HUES6 (cell line): ENCODE results near the gene FLNB.

Source experiments
- H3K27ac ChIP-seq: 2 replicates; pipeline ENCODE4 v1.7.0; 2013; ENCODE audit warnings: low read depth, mild to moderate bottlenecking, low read length, inconsistent platforms
- H3K27me3 ChIP-seq: 2 replicates; pipeline ENCODE4 v1.6.1; 2013; ENCODE audit warnings: low read length; ENCODE audit not compliant: control insufficient read depth, insufficient read depth
- H3K36me3 ChIP-seq: 2 replicates; pipeline ENCODE4 v1.6.1; 2013; ENCODE audit warnings: low read length; ENCODE audit not compliant: control insufficient read depth, insufficient read depth
- H3K4me1 ChIP-seq: 2 replicates; pipeline ENCODE4 v1.6.1; 2013; ENCODE audit warnings: low read length; ENCODE audit not compliant: control insufficient read depth, insufficient read depth
- H3K4me3 ChIP-seq: 2 replicates; pipeline ENCODE4 v1.5.1; 2013; ENCODE audit warnings: low read depth, low read length
- H3K9ac ChIP-seq: one replicate; pipeline ENCODE4 v1.6.1; 2013; ENCODE audit warnings: mild to moderate bottlenecking, low read length
- H3K9me3 ChIP-seq: 2 replicates; pipeline ENCODE4 v1.6.1; 2013; ENCODE audit warnings: low read depth, low read length; ENCODE audit not compliant: control insufficient read depth, insufficient read depth

The FLNB gene

DNA sequence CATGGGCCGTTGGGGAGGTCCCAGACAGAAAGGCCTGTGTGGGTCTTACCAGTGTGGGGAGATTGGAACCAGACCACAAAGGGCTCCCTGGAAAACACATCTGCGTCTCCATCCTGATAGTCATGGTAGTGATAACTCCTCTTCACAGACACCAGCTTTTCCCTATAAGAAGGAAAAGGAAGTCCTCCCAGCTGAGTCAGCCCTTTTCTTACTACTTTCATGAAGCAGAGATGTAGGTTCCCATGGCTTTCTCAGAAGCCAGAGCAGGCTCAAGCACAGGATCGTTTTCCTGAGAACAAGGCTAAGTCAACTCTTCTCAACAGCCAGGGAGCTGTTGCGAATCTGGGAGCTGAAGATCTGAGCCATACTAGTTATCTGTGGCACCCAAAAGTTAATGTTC is 196.5 kb downstream of the FLNB start:
- peaks cover 5% of the 10 kb centered on the region; the same call in 1 of the 2 replicates for H3K9me3 ChIP-seq
- no peak overlapping the region for H3K4me3 ChIP-seq
- no peaks in the 10 kb centered on the region for H3K27me3 ChIP-seq
- no peaks in the 10 kb centered on the region for H3K4me1 ChIP-seq
- H3K27ac ChIP-seq: no peak overlapping the region
- no peaks in the 10 kb centered on the region for H3K36me3 ChIP-seq
- no peak overlapping the region for H3K9ac ChIP-seq

- Histone ChIP-seq H3K36me3 (no peaks in the 10 kb centered on the region), H3K4me3 (no peak overlapping the region), H3K9me3 (peaks cover 5% of the 10 kb centered on the region; the same call in 1 of the 2 replicates), H3K27me3 (no peaks in the 10 kb centered on the region; the same call in 1 of the 2 replicates), H3K9ac (no peak overlapping the region), H3K4me1 (no peaks in the 10 kb centered on the region), H3K27ac (no peak overlapping the region)
Measured at GRCh38 chr3:58205981-58206380, 197.8 kb downstream of the FLNB start.

GRCh38 chr3:58206406-58207011 is 198.3 kb downstream of the FLNB start:
- Histone ChIP-seq H3K36me3 (no peaks in the 10 kb centered on the region), H3K27me3 (no peaks in the 10 kb centered on the region; the same call in 1 of the 2 replicates), H3K4me3 (no peak overlapping the region), H3K4me1 (no peaks in the 10 kb centered on the region), H3K27ac (no peak overlapping the region), H3K9me3 (peaks cover 3% of the 10 kb centered on the region; the same call in 1 of the 2 replicates), H3K9ac (no peak overlapping the region)

- Histone ChIP-seq H3K4me3 (no peak overlapping the region), H3K4me1 (no peaks in the 10 kb centered on the region), H3K27me3 (no peaks in the 10 kb centered on the region; the same call in 1 of the 2 replicates), H3K9ac (no peak overlapping the region), H3K36me3 (no peaks in the 10 kb centered on the region), H3K9me3 (no peaks in the 10 kb centered on the region), H3K27ac (no peak overlapping the region)
Measured at GRCh38 chr3:58207954-58208353, 199.7 kb downstream of the FLNB start.

DNA sequence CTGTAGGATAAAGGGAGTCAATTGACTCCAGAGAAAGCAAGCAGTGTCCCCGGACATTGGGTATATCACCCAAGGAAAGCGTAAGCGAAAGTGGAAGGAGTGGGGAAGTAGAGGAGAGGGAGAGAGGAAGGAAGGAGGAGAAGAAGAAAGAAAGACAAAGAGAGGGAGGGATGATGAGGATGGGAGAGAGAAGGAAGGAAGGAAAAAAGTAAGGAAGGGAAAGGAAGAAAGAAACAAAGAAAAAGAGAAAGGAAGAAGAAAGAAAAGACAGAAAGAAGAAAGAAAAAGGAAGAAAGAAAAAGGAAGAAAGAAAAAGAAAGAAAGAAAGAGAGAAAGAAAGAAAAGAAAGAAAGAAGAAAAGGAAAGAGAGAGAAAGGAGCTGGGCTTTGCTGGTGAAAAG is 201.7 kb downstream of the FLNB start:
- H3K27ac ChIP-seq: no peak overlapping the region

GRCh38 chr3:58210761-58211460 is 202.7 kb downstream of the FLNB start, which contains the start of gene DNASE1L3:
DNASE1L3 (minus strand) TSS chr3:58210972; CDS start chr3:58210906, 66 bp downstream.
- no peaks in the 10 kb centered on the region for H3K9me3 ChIP-seq
- H3K4me3 ChIP-seq: no peak within 1 kb of the TSS
- H3K4me1 ChIP-seq: no peaks in the 10 kb centered on the region
- H3K27ac ChIP-seq: no peak within 1 kb of the TSS
- H3K27me3 ChIP-seq: no peaks in the 10 kb centered on the region; the same call in 1 of the 2 replicates
- no peak within 1 kb of the TSS for H3K9ac ChIP-seq
- H3K36me3 ChIP-seq: no peaks in the 10 kb centered on the region

More for the DNA sequence above, 201.7 kb downstream of the FLNB start:
- Histone ChIP-seq H3K4me1 (no peaks in the 10 kb centered on the region), H3K9ac (no peak overlapping the region), H3K9me3 (no peaks in the 10 kb centered on the region), H3K27me3 (no peaks in the 10 kb centered on the region; the same call in 1 of the 2 replicates), H3K4me3 (no peak overlapping the region), H3K36me3 (no peaks in the 10 kb centered on the region)

DNA sequence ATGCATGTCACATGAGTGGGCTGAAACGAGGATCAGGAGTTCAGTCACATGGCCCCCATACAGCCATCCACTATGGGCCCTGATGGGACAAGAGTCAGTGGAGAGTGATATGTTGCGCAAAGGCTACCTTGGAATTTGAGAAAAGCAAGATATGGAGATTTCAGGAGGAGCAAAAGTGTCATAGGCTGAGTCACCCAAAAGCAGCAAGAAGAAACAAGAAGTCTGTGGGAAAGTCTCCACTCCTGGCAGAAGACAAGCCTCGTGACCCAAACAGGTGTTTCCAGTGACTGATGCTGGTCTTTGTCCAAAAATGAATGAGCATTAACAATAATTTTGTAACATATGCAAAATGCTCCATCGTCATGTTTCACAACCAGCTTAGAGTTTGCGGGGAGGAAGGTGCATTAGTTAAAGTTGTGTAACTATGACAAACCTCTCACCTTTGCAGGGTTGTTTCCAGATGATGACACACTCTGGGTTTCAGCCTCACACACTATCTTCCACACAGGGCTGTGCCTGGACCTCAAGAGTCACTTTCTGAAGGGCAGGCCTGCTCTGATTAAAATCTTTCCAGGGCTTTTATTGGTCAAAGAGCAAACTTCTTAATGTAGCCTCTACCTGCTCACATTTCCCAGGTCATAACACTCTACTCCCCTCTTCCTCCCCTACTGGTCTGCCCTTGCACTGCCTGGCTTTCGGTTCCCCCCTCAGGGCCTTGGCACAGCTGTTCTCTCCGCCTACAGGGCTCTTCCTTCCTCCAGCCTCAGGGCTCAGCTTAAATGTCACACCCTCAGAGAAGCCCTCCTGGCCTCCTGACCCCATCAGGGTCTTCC is 206.5 kb downstream of the FLNB start:
- no peak overlapping the region for H3K9ac ChIP-seq
- H3K27me3 ChIP-seq: no peaks in the 10 kb centered on the region; the same call in 1 of the 2 replicates
- H3K9me3 ChIP-seq: no peaks in the 10 kb centered on the region
- no peak overlapping the region for H3K4me3 ChIP-seq
- no peak overlapping the region for H3K27ac ChIP-seq
- no peaks in the 10 kb centered on the region for H3K36me3 ChIP-seq
- H3K4me1 ChIP-seq: peaks cover 8% of the 10 kb centered on the region

- H3K4me3 ChIP-seq: no peak overlapping the region
- H3K9ac ChIP-seq: no peak overlapping the region
- no peak overlapping the region for H3K27ac ChIP-seq
- no peaks in the 10 kb centered on the region; the same call in 1 of the 2 replicates for H3K27me3 ChIP-seq
- no peaks in the 10 kb centered on the region for H3K9me3 ChIP-seq
- H3K4me1 ChIP-seq: peaks cover 8% of the 10 kb centered on the region
- no peaks in the 10 kb centered on the region for H3K36me3 ChIP-seq
Measured at GRCh38 chr3:58215317-58216025, 207.2 kb downstream of the FLNB start.

DNA sequence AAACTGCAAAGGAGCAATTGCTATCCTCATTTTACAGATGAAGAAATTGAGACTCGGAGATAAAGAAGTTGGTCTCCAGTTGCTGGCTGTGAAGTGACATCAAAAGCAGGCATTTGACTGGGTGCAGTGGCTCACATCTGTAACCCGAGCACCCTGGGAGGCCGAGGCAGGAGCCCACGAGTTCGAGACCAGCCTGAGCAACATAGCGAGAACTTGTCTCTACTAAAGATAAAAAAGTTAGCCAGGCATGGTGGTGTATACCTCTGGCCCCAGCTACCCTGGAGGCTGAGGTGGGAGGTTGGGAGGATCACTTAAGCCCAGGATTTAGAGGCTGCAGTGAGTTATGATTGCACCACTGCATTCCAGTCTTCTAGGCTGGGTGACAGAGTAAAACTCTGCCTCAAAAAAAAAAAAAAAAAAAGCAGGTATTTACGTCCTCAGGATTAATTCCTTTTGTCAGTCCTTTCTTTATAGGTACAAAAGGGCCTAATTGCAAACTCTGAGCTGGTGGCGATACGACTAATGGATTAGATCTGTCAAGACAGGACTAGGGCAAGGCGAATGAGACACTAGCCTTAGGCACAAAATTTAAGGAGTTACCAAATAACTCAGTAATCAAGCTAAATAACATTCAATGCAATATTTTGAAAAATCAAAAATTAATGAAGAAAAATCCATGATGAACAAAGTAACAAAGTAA is 208.4 kb downstream of the FLNB start:
- H3K4me3 ChIP-seq: no peak overlapping the region
- peaks cover 8% of the 10 kb centered on the region for H3K4me1 ChIP-seq
- no peaks in the 10 kb centered on the region for H3K36me3 ChIP-seq
- H3K27ac ChIP-seq: no peak overlapping the region
- no peaks in the 10 kb centered on the region for H3K9me3 ChIP-seq
- H3K9ac ChIP-seq: no peak overlapping the region
- no peaks in the 10 kb centered on the region for H3K27me3 ChIP-seq

- H3K27me3 ChIP-seq: no peaks in the 10 kb centered on the region
- no peak overlapping the region for H3K9ac ChIP-seq
- no peaks in the 10 kb centered on the region for H3K9me3 ChIP-seq
- peaks cover 12% of the 10 kb centered on the region for H3K4me1 ChIP-seq
- H3K27ac ChIP-seq: no peak overlapping the region
- H3K4me3 ChIP-seq: peak overlapping the region; percentile 10
- H3K36me3 ChIP-seq: no peaks in the 10 kb centered on the region
Measured at GRCh38 chr3:58217209-58217811, 209.1 kb downstream of the FLNB start.
